BLaER1 (cell line): ENCODE measurements around the gene MTO1.
A peak's percentile ranks its signal among the peaks of the same experiment; 100 is the strongest.

Source experiments
- H3K27ac ChIP-seq: shearing (Covaris generic); formaldehyde crosslinking; 2 replicates; pipeline ENCODE4 v1.8.1; 2022
- H3K27me3 ChIP-seq: shearing (Covaris generic); formaldehyde crosslinking; 2 replicates; pipeline ENCODE4 v1.8.1; 2022
- H3K36me3 ChIP-seq: shearing (Covaris generic); formaldehyde crosslinking; 2 replicates; pipeline ENCODE4 v1.8.1; 2022
- H3K4me1 ChIP-seq: shearing (Covaris generic); formaldehyde crosslinking; 2 replicates; pipeline ENCODE4 v1.8.1; 2022
- H3K4me2 ChIP-seq: shearing (Covaris generic); formaldehyde crosslinking; 2 replicates; pipeline ENCODE4 v1.8.1; 2022
- H3K4me3 ChIP-seq: shearing (Covaris generic); formaldehyde crosslinking; 2 replicates; pipeline ENCODE4 v1.8.1; 2022
- H3K9ac ChIP-seq: shearing (Covaris generic); formaldehyde crosslinking; 2 replicates; pipeline ENCODE4 v1.8.1; 2022
- H3K9me3 ChIP-seq: shearing (Covaris generic); formaldehyde crosslinking; 2 replicates; pipeline ENCODE4 v1.8.1; 2022
- H4K20me1 ChIP-seq: shearing (Covaris generic); formaldehyde crosslinking; 2 replicates; pipeline ENCODE4 v1.8.1; 2022
- Cebpa-rat ChIP-seq: shearing (Covaris generic); IDR thresholded peaks from 2 replicates; pipeline ENCODE4 v1.8.1; 2022

The MTO1 gene, protein sequence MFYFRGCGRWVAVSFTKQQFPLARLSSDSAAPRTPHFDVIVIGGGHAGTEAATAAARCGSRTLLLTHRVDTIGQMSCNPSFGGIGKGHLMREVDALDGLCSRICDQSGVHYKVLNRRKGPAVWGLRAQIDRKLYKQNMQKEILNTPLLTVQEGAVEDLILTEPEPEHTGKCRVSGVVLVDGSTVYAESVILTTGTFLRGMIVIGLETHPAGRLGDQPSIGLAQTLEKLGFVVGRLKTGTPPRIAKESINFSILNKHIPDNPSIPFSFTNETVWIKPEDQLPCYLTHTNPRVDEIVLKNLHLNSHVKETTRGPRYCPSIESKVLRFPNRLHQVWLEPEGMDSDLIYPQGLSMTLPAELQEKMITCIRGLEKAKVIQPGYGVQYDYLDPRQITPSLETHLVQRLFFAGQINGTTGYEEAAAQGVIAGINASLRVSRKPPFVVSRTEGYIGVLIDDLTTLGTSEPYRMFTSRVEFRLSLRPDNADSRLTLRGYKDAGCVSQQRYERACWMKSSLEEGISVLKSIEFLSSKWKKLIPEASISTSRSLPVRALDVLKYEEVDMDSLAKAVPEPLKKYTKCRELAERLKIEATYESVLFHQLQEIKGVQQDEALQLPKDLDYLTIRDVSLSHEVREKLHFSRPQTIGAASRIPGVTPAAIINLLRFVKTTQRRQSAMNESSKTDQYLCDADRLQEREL

DNA sequence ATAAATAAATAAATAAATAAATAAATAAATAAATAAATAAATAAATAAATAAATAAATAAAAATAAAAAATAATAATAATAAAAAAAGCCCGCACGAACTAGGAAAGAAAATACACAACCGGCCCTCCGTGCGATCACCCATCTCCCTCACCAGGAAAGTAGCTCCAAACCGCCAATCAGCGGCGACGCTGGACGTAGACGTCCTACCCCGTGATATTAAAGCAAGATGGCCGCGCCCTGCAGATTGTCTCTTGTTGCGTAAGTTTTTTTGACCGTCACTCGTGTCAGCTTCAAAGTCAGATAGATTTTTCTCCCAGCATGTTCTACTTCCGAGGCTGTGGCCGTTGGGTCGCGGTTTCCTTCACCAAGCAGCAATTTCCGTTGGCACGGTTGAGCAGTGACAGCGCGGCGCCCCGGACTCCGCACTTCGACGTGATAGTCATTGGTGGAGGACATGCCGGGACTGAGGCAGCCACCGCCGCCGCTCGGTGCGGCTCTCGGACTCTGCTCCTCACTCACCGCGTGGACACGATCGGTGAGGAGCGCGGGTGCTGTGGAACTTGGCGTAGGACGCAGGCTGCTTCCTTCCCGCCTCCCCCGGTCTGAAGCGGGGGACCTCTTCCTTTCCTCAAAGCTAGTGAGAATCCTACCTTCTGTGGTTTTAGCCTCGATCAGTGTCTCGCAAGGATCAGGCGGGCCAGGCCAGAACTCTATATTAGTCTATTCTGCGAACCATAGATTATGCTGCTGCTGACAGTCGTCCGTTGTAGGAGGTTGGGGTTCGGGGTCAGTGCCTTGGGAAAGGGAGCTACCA is at the start of gene MTO1:
TSS of gene MTO1 (plus strand) at position 201 of the 814 bp plus-strand sequence. CDS start at position 319, 118 bp downstream.
- H3K4me2 ChIP-seq: peak within 1 kb of the TSS; percentile 88
- peaks cover 27% of the 10 kb centered on the region for H3K36me3 ChIP-seq
- peak within 1 kb of the TSS; percentile 99 for H3K27ac ChIP-seq
- no peaks in the 10 kb centered on the region for H3K9me3 ChIP-seq
- peaks cover 47% of the 10 kb centered on the region for H3K4me1 ChIP-seq
- peak; percentile 99 for TF ChIP-seq Cebpa-rat
- peak within 1 kb of the TSS; percentile 98 for H3K9ac ChIP-seq
- peak within 1 kb of the TSS; percentile 91 for H3K4me3 ChIP-seq
- H3K27me3 ChIP-seq: no peaks in the 10 kb centered on the region
- H4K20me1 ChIP-seq: peaks cover 5% of the 10 kb centered on the region; the same call in 1 of the 2 replicates

DNA sequence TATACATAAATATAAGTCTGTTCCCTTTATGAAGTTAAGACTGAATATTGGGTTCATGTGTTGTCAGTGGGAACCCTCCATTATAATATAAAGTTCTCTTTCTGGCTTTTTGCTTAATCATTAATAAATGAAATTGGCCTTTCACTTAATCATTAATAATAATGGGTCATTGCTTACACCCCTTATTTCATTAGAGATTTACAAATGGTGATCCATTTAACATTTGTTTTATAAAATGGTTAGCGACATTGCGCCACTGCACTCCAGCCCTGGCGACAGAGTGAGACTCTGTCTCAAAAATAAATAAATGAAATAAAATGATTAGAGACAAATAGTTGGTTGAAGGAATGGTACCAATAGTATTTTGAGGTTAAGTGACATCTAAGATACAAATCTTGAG is 48.4 kb upstream of the MTO1 start:
- Histone ChIP-seq H3K27ac (no peak overlapping the region), H3K27me3 (no peaks in the 10 kb centered on the region), H3K9ac (no peak overlapping the region), H3K4me3 (no peak overlapping the region), H3K36me3 (peaks cover 24% of the 10 kb centered on the region), H3K4me2 (no peak overlapping the region), H3K4me1 (no peaks in the 10 kb centered on the region), H3K9me3 (no peaks in the 10 kb centered on the region), H4K20me1 (no peaks in the 10 kb centered on the region)
- no peak for TF ChIP-seq Cebpa-rat

DNA sequence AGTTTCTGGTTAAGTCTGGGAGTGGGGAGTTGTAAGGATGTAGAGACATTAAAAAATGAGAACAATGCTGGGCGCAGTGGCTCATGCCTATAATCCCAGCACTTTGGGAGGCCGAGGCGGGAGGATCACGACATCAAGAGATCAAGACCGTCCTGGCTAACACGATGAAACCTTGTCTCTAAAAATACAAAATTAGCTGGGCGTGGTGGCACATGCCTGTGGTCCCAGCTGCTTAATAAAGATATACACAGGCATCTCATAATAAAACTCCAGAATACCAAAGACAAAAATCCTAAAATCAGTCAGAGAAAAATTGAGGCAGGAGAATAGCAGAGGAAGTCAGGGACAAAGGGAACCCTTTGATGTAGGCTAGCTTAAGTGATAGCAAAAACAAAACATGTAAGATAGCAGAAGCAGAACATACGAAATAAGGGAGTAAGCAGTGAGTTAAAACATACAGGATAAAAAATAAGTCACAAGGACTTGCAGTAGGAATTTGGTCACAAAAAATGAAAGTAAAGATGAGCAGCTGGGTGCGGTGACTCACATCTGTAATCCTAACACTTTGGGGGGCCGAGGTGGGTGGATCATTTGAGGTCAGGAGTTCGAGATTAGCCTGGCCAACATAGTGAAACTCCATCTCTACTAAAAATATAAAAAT is 43.3 kb upstream of the MTO1 start:
- TF ChIP-seq Cebpa-rat: no peak
- H3K9me3 ChIP-seq: no peaks in the 10 kb centered on the region
- H3K27ac ChIP-seq: no peak overlapping the region
- no peaks in the 10 kb centered on the region for H3K27me3 ChIP-seq
- no peaks in the 10 kb centered on the region for H4K20me1 ChIP-seq
- no peak overlapping the region for H3K4me3 ChIP-seq
- H3K9ac ChIP-seq: no peak overlapping the region
- H3K4me1 ChIP-seq: no peaks in the 10 kb centered on the region
- peaks cover 68% of the 10 kb centered on the region for H3K36me3 ChIP-seq
- no peak overlapping the region for H3K4me2 ChIP-seq

DNA sequence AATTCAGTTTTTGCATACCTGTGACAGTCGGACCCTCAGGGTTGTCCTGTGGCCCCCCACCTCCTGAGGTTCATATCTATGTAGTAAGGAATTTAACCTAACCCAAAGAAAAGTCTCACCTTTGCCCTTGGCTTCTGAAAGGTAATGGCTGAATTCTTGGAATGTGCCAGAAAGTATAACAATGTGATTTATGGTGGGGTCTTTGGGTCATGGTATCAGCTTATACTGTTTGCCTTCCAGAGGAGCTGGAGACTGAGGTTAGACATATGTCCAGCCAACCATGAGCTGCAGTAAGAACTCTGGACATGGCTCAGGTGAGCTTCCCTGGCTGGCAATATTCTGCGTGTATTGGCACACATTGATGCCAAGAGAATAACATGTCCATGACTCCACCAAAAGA is 40.0 kb upstream of the MTO1 start:
- peaks cover 84% of the 10 kb centered on the region for H3K36me3 ChIP-seq
- H3K9ac ChIP-seq: no peak overlapping the region
- H3K4me3 ChIP-seq: no peak overlapping the region
- no peak for TF ChIP-seq Cebpa-rat
- H3K4me2 ChIP-seq: no peak overlapping the region
- peaks cover 9% of the 10 kb centered on the region; the same call in 1 of the 2 replicates for H3K9me3 ChIP-seq
- H3K27me3 ChIP-seq: no peaks in the 10 kb centered on the region
- H3K27ac ChIP-seq: no peak overlapping the region
- no peaks in the 10 kb centered on the region for H4K20me1 ChIP-seq
- H3K4me1 ChIP-seq: no peaks in the 10 kb centered on the region

DNA sequence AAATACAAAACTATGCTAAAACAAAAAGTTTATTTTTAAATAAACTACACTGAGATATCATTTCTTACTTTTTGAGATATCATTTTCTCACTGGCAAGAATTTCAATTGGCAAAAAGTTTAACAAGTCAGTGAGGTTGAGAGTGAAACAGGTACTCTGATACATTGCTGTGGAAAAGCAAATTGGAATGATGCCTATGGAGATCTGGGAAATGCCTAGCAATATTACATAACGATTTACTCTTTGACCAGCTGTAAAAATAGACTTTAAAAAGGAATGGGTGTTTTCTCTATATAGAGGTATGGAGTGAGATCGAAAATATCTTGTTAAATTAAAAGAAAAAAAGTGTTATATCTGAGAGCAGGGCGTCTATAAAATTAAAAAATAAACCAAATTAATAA is 26.3 kb upstream of the MTO1 start:
- peaks cover 99% of the 10 kb centered on the region for H3K36me3 ChIP-seq
- H3K9me3 ChIP-seq: no peaks in the 10 kb centered on the region
- no peaks in the 10 kb centered on the region for H3K4me1 ChIP-seq
- no peak overlapping the region for H3K4me3 ChIP-seq
- peaks cover 45% of the 10 kb centered on the region; the same call in 1 of the 2 replicates for H4K20me1 ChIP-seq
- no peak overlapping the region for H3K9ac ChIP-seq
- no peak overlapping the region for H3K27ac ChIP-seq
- H3K4me2 ChIP-seq: no peak overlapping the region
- H3K27me3 ChIP-seq: no peaks in the 10 kb centered on the region
- TF ChIP-seq Cebpa-rat: no peak

DNA sequence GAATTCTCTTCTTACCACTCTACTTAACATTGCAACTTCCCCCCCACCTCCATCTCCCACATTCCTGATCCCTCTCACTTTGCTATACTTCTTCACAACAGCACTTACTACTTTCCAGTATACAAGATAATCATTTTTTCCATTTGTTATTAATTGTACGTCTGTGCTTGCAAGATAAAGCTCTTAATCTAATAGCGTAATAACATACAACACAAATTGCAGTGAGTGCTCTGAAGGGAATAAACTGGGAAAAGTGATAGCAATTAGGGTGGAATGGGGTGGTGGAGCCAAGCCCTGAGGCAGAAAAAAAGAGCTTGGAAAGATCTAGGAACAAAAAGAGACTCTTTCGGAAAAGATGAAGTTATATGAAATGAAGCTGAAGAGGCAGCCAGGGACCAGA is 18.0 kb upstream of the MTO1 start:
- 0 out of 2 replicates have a peak overlapping the region, but pooled peaks have one; percentile 44 for H3K4me2 ChIP-seq
- no peaks in the 10 kb centered on the region for H3K27me3 ChIP-seq
- no peak overlapping the region for H3K9ac ChIP-seq
- no peaks in the 10 kb centered on the region; the same call in 1 of the 2 replicates for H3K9me3 ChIP-seq
- no peak for TF ChIP-seq Cebpa-rat
- H3K4me3 ChIP-seq: no peak overlapping the region
- H3K27ac ChIP-seq: no peak overlapping the region
- peaks cover 20% of the 10 kb centered on the region for H3K4me1 ChIP-seq
- H4K20me1 ChIP-seq: peaks cover 50% of the 10 kb centered on the region
- H3K36me3 ChIP-seq: peaks cover 95% of the 10 kb centered on the region

DNA sequence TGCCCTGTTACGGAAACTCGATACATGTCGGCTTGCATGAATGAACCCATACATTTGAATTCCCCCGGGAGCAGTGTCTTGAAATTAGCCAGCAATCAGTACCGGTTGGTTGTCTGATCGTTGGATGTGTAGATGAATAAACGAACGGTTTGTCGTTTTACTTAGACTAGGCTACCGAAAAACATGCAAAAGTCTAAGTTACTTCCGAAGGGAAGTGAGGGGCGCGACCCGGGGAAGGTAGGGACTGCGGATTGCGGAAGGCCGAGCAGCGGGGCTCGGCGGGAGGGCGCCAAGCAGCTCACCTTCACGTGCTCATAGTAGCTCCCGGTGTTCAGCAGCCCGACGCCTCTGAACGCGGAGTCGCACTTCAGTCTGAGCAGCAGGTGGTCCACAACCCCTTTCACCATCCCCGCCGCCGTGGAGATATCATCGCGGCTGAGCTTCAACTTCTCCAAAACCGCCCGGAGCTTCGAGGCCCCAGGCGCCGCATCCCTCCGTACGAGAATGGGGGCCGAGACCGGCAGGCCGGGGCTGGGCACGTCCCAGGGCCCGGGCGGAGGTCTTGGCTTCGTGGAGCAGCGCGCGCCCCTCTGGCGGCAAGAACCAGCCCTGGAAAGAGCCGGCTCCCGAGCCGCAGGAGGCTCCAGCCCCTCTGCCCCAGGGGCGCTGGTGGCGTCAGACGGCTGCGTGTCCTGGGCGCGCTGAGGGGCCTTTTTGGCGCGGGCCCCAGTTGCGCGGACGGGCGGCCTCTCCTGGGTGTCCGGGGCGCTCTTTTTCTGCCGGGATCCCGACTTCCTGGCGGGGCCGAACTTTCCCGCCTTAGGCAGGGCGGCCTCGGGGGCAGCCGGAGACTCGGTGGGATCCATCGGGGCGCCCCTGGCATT is 10.1 kb upstream of the MTO1 start:
- TF ChIP-seq Cebpa-rat: no peak
- Histone ChIP-seq H3K9me3 (no peaks in the 10 kb centered on the region), H3K9ac (peak overlapping the region; percentile 94), H3K36me3 (peaks cover 32% of the 10 kb centered on the region; the same call in 1 of the 2 replicates), H3K27ac (peak overlapping the region; percentile 95), H3K4me2 (peak overlapping the region; percentile 86), H4K20me1 (peaks cover 21% of the 10 kb centered on the region), H3K4me3 (peak overlapping the region; percentile 84), H3K4me1 (peaks cover 49% of the 10 kb centered on the region), H3K27me3 (no peaks in the 10 kb centered on the region)

DNA sequence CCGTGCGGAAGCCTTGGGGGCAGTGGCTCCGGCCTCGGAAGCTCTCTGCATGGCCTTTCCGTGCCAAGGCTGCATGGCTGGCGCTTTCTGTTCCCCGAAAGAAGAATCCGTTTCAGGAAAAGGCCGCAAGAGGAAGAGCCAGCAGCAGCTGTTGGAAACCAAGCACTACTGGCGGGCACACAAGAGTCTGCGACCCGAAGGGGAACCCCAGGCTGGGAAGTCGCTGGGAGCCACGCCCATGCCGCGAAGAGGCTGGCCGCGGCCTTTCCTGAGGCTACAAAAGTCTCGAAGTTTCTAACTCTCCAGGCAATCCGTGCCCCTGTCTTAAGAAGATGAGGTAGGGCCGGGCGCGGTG is 9.5 kb upstream of the MTO1 start, which contains the start of gene CGAS:
TSS of gene CGAS (minus strand) at position 191 of the 355 bp plus-strand sequence. CDS start at position 75, 116 bp downstream.
- Histone ChIP-seq H3K36me3 (peaks cover 29% of the 10 kb centered on the region; the same call in 1 of the 2 replicates), H3K27me3 (no peaks in the 10 kb centered on the region), H3K4me1 (peaks cover 49% of the 10 kb centered on the region), H3K9me3 (no peaks in the 10 kb centered on the region), H3K4me3 (peak within 1 kb of the TSS; percentile 84), H4K20me1 (peaks cover 21% of the 10 kb centered on the region), H3K9ac (peak within 1 kb of the TSS; percentile 94), H3K27ac (peak within 1 kb of the TSS; percentile 95), H3K4me2 (peak within 1 kb of the TSS; percentile 86)
- TF ChIP-seq Cebpa-rat: no peak
